Measurements from ENCODE around the gene RGS12. TPM values are rescaled to one million over a fixed set of nuclear protein-coding genes. Genes with fewer than 3 reads are reported as not detected.

RGS12 gene
- total RNA-seq, 1 donor from 2014 or later = 33.8 TPM

- TF ChIP-seq CTCF (conservative IDR thresholded peaks at IDR 0.05; ENCODE audit: low read depth, low read length) = no peak
- no peak for DNase-seq (ENCODE audit: low read depth)
- H3K4me3 ChIP-seq (ENCODE audit: low read depth, low read length) = no peak overlapping the region
These were observed 36.4 kb upstream of the RGS12 start for GRCh38 chr4:3256230-3257102.

GRCh38 chr4:3257103-3257555 is 35.7 kb upstream of the RGS12 start:
- DNase-seq (ENCODE audit: low read depth) = no peak
- no peak for TF ChIP-seq CTCF (conservative IDR thresholded peaks at IDR 0.05; ENCODE audit: low read depth, low read length)
- no peak overlapping the region for H3K4me3 ChIP-seq (ENCODE audit: low read depth, low read length)

- no peak overlapping the region for H3K4me3 ChIP-seq (ENCODE audit: low read depth, low read length)
- no peak for DNase-seq (ENCODE audit: low read depth)
- no peak for TF ChIP-seq CTCF (conservative IDR thresholded peaks at IDR 0.05; ENCODE audit: low read depth, low read length)
These were observed 35.0 kb upstream of the RGS12 start for GRCh38 chr4:3257556-3258482.

GRCh38 chr4:3261411-3262207 is 31.2 kb upstream of the RGS12 start:
- H3K4me3 ChIP-seq (ENCODE audit: low read depth, low read length) = no peak overlapping the region
- no peak for DNase-seq (ENCODE audit: low read depth)
- TF ChIP-seq CTCF (conservative IDR thresholded peaks at IDR 0.05; ENCODE audit: low read depth, low read length) = no peak

- no peak for DNase-seq (ENCODE audit: low read depth)
- TF ChIP-seq CTCF (conservative IDR thresholded peaks at IDR 0.05; ENCODE audit: low read depth, low read length) = no peak
- H3K4me3 ChIP-seq (ENCODE audit: low read depth, low read length) = no peak overlapping the region
These were observed 30.4 kb upstream of the RGS12 start for GRCh38 chr4:3262208-3263052.
